HG03558 (cell line): Measurements from ENCODE around the gene APBB2.
"Not testable (repeated sequence)": the region's sequence is repeated elsewhere in the genome, so short reads cannot be mapped to it uniquely, and the experiment has no call there.

ENCODE experiments used
- ATAC-seq: cut with Tn5 transposase; IDR thresholded peaks from one replicate; pipeline ENCODE4 v1.9.1; 2021; ENCODE audit warnings: moderate number of reproducible peaks; ENCODE audit not compliant: unreplicated experiment; ENCODE audit errors: extremely low read depth

The APBB2 gene

DNA sequence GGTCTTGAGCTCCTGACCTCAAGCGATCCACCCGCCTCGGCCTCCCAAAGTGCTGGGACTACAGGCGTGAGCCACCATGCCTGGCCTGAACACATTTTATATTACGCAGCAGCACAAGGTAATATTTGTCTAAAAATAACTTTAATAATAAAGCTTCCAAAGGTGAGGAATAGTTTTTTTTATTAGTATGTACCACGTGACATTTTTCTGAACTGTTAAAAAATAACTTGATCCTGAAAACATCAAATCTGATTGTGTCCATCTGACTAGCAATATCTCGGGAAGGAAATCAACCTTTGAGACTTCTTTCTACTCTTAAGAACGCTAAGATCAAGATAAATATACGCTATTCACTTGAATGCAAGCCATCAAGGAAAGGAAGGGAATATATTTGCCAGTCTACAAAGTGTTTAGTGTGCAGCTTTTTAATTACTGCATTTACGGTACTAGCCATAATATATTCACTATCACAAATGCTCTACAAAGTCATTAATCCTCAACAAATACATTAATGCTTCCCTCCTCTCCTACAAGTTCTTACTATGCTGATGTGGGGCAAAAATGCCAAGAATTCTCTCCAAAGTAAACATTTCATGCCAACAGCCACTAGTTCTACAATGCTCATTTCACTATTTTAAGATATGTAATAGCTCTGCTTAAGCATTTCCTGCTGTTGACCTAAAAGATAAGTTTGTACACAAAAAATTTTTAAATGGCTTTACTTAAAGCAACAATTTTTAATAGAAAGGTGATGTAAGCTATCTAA lies 143.6 kb downstream of the APBB2 start:
- ATAC-seq = no peak

DNA sequence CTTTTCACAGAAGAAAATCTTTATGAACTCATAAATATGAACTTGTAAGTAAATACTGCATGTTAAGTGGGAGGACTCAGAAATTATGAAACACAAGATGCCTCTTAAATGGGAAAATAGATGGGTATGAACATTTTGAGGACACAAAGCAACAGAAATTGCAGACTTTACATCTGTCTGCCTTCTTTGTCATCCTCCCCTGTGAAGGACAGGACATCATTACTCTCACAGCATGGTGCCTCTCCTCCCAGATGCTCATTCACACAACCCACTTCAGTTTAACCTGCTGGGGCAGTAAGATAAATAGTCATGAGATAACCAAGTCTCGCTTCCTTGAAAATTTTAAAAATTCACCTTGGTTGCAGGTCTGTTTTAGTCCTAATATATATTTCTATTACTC lies 144.5 kb downstream of the APBB2 start:
- ATAC-seq = no peak

DNA sequence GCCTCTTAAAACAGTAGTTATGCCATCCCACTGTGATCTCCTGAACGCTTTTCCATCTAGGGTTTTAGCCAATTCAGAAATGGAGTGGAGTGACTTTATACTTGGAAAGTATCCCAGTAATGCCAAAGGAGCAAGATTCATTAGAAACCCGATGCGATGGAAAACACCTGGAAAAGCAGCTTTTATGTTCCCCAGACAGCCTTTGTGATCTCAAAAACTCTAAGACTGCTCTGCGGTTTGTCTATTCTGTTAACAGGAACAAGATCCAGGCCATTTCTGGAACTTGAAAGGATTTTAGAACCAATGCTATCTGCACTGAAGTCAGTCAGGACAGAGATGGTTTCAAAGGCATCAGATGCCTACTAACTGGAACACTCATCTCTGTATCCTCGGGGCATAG lies 145.1 kb downstream of the APBB2 start:
- no peak for ATAC-seq

GRCh38 chr4:41067369-41067768 lies 147.0 kb downstream of the APBB2 start:
- no peak for ATAC-seq

- ATAC-seq = no peak
Observed at GRCh38 chr4:41066049-41066448, 148.3 kb downstream of the APBB2 start.

DNA sequence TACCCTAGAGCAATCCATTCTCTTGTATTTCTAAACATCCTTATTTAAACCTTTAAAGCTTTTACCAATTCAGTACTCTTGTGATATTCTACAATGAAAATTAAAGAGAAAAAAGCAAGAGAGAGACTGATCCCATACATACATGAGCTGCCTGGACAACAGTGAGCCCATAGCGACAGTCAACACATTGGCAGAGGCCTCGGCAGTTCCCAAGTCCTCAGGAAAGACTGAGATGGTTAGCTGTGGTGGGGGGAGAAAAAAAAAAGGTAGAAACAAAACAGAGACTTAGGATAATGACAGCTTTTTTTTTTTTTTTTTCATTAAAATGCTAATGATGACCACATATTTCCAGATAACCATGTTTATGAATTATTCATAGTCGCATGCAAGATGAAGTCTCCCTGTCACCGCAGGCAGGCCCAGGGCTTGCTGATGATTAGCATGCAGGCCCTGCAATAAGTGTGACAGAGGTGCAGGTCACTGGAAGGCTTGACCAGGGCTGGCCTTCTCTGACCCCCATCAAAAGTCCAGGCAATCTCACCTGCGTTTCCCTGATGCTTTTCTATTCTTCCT lies 148.8 kb downstream of the APBB2 start:
- no peak for ATAC-seq

- no peak for ATAC-seq
Observed at GRCh38 chr4:41064953-41065352, 149.4 kb downstream of the APBB2 start.

- no peak for ATAC-seq
Observed at GRCh38 chr4:41061482-41062185, 152.7 kb downstream of the APBB2 start.

- ATAC-seq = no peak
Observed at GRCh38 chr4:41060352-41061334, 153.7 kb downstream of the APBB2 start.

- not testable (repeated sequence) for ATAC-seq
Observed at GRCh38 chr4:41059411-41059810, 154.9 kb downstream of the APBB2 start.

DNA sequence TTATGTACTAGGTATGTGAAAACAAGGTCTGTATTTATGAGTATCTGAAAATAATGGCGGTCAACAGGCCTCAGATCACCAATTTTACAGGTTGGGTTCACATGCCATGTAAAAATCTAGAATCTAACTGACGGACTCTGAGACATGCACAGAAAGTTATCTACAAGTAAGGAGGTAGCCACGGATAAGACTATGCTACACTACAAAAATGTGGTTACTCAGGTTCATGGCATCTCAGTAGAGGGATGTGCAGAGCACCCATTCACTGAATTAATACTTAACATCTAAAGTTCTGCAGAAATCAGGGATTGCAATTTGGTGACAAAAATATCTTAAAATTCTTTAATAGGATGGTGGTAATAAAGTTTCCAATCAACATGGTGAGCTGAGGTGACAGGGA lies 155.9 kb downstream of the APBB2 start:
- ATAC-seq = no peak

GRCh38 chr4:41057467-41057866 lies 156.9 kb downstream of the APBB2 start:
- ATAC-seq = no peak

- ATAC-seq = no peak
Observed at GRCh38 chr4:41052287-41052686, 162.1 kb downstream of the APBB2 start.

DNA sequence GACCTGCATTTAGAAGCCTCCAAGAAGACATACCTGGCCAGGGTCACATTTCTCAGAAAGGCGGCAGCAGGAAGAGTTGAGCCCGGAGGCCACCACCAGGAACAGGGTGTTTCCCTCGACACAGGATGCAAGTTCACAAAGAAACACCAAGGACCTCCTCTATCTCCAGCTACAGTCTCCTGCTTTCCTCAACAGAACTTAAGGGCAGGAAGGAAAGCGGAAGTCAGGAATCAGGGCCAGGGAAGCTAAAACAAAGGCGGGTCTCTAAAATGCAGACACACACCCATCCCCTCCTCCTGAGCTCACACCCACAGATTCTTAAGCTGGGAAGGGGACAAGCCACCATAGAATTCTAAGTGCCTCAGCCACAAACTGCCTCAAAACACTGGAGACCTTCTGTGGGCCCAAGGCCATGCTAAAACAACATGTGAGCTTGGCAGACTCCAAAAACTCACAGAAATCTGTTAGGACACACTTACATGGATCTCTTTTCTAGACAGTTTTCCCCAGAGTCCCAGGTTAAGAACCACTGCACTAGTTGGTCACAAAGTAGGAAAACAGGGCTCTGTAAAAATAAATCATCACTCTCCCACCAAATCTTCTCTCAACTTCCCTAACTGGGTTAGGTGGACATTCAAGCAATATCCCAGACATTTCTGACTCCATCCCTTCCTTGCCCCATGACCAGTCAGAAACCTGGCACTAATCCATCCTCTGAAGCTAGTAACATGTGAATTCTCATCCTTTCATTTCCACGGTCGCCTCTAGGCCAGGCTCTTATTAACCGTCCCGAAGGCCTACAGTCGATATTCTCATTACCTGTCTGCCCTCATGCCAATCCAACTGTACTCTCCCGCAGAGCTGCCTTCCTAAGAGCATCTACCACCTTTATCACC lies 163.2 kb downstream of the APBB2 start:
- ATAC-seq = no peak

DNA sequence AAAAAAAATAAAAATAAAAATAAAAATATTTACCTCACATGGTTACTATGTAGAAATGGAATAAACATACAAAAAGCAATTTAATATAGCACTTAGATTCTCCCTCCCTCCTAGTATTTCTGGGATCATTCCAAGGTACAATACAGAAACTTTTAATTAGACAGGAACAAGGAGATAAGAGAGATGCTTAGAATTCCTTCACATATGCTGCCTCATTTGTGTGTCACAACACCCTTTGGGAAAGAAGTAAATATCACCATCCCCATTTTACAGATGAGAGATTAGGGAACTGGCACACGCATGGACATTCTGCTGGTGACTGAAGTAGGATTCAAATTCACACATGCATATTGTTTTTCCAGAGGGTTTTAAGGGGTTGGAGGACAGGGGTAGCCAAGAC lies 164.2 kb downstream of the APBB2 start:
- no peak for ATAC-seq

- not testable (repeated sequence) for ATAC-seq
Observed at GRCh38 chr4:41049176-41049575, 165.2 kb downstream of the APBB2 start.

- ATAC-seq = no peak
Observed at GRCh38 chr4:41044791-41045190, 169.6 kb downstream of the APBB2 start.

DNA sequence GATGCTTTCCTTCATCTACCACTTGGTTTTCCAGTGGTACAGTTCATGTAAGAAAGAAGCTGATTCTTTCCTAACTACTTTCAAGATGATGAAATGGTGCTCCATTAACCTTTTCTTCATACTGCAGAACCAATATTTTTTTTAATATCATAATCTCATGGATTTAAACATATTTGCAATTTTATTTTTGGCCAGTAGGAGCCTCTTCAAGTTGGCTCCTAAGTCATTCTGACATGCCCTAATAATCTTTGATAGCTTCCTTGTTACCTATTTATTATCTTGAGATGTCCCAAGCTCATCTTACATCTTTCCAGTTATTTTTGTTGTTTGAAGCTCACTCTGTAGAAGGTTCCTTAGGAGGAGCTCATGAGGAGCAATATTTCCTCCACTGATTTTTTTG lies 170.2 kb downstream of the APBB2 start:
- ATAC-seq = no peak

- no peak for ATAC-seq
Observed at GRCh38 chr4:41043465-41043864, 170.9 kb downstream of the APBB2 start.
